ENCODE results near the gene ZRSR2. TPM values are rescaled to one million over a fixed set of nuclear protein-coding genes. Genes with fewer than 3 reads are reported as not detected.

Gene ZRSR2
- total and polyA plus RNA-seq, 10 of the 15 experiments (the other 5 are each of a cell fraction or from before 2014, with no cell fraction given), result 8.8 to 34.1 (median 15.6) TPM

DNA sequence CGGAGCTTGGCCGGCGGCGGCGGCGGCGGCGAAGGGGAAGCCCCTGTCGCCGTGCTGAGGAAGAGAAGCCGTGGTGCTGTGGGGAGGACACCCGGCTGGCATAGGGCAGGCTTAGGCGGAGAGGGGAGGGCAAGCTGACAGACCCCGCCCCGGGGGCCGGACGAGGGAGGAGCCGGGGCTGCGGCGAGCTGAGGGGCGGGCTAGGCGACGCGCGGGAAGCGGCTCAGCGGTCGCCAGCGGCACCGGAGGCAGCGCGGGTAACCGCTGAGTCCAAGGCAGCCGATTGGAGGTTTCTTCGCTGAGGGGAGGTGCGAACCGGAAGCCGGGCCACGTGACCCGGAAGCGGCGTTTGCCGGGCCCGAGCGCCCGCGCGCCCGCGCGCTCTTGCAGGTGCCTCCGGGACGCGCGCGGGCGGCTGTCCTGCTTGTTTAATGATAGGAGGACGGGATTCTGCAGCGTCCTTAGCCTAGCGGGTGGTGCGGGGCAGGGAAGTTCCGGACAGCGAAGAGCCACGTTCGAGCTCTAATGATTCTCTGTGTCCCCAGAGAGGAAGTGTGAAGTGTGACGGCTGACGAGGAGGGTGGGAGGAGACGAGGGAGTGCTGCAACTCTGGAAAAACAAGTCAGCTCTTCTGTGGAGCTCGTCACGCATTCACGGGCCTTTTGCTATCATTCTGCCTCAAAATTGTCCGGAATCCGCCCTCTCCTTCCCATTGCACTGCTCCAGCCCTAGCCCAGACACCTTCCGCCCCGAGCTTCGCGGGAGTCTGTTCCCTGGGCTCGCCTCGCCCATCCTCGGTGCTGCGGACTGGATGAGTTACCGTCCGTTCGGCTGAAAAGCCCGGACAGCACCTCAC lies 64.7 kb downstream of the ZRSR2 start, which contains the start of gene AP1S2 (continued):
- TF ChIP-seq CHD4 (IDR thresholded peaks at IDR 0.05), result no peak
- TF ChIP-seq, protein P1, sequence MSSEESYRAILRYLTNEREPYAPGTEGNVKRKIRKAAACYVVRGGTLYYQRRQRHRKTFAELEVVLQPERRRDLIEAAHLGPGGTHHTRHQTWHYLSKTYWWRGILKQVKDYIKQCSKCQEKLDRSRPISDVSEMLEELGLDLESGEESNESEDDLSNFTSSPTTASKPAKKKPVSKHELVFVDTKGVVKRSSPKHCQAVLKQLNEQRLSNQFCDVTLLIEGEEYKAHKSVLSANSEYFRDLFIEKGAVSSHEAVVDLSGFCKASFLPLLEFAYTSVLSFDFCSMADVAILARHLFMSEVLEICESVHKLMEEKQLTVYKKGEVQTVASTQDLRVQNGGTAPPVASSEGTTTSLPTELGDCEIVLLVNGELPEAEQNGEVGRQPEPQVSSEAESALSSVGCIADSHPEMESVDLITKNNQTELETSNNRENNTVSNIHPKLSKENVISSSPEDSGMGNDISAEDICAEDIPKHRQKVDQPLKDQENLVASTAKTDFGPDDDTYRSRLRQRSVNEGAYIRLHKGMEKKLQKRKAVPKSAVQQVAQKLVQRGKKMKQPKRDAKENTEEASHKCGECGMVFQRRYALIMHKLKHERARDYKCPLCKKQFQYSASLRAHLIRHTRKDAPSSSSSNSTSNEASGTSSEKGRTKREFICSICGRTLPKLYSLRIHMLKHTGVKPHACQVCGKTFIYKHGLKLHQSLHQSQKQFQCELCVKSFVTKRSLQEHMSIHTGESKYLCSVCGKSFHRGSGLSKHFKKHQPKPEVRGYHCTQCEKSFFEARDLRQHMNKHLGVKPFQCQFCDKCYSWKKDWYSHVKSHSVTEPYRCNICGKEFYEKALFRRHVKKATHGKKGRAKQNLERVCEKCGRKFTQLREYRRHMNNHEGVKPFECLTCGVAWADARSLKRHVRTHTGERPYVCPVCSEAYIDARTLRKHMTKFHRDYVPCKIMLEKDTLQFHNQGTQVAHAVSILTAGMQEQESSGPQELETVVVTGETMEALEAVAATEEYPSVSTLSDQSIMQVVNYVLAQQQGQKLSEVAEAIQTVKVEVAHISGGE (CRISPR knock-in tag; IDR thresholded peaks at IDR 0.05), result no peak
- TF ChIP-seq, protein P2, sequence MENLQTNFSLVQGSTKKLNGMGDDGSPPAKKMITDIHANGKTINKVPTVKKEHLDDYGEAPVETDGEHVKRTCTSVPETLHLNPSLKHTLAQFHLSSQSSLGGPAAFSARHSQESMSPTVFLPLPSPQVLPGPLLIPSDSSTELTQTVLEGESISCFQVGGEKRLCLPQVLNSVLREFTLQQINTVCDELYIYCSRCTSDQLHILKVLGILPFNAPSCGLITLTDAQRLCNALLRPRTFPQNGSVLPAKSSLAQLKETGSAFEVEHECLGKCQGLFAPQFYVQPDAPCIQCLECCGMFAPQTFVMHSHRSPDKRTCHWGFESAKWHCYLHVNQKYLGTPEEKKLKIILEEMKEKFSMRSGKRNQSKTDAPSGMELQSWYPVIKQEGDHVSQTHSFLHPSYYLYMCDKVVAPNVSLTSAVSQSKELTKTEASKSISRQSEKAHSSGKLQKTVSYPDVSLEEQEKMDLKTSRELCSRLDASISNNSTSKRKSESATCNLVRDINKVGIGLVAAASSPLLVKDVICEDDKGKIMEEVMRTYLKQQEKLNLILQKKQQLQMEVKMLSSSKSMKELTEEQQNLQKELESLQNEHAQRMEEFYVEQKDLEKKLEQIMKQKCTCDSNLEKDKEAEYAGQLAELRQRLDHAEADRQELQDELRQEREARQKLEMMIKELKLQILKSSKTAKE (IDR thresholded peaks at IDR 0.05; ENCODE audit: low read depth, poor library complexity, severe bottlenecking), result no peak
- TF ChIP-seq HCFC1 (IDR thresholded peaks at IDR 0.05; ENCODE audit: low read length), result no peak
- TF ChIP-seq SMARCA5 (IDR thresholded peaks at IDR 0.05), result no peak
- TF ChIP-seq, protein P3, sequence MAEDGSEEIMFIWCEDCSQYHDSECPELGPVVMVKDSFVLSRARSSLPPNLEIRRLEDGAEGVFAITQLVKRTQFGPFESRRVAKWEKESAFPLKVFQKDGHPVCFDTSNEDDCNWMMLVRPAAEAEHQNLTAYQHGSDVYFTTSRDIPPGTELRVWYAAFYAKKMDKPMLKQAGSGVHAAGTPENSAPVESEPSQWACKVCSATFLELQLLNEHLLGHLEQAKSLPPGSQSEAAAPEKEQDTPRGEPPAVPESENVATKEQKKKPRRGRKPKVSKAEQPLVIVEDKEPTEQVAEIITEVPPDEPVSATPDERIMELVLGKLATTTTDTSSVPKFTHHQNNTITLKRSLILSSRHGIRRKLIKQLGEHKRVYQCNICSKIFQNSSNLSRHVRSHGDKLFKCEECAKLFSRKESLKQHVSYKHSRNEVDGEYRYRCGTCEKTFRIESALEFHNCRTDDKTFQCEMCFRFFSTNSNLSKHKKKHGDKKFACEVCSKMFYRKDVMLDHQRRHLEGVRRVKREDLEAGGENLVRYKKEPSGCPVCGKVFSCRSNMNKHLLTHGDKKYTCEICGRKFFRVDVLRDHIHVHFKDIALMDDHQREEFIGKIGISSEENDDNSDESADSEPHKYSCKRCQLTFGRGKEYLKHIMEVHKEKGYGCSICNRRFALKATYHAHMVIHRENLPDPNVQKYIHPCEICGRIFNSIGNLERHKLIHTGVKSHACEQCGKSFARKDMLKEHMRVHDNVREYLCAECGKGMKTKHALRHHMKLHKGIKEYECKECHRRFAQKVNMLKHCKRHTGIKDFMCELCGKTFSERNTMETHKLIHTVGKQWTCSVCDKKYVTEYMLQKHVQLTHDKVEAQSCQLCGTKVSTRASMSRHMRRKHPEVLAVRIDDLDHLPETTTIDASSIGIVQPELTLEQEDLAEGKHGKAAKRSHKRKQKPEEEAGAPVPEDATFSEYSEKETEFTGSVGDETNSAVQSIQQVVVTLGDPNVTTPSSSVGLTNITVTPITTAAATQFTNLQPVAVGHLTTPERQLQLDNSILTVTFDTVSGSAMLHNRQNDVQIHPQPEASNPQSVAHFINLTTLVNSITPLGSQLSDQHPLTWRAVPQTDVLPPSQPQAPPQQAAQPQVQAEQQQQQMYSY (CRISPR knock-in tag; IDR thresholded peaks at IDR 0.05), result no peak
- 0 out of 2 replicates have a peak, but pooled peaks have one; percentile 19 for TF ChIP-seq CBFB (IDR thresholded peaks at IDR 0.05; ENCODE audit: low read depth)
- no peak for TF ChIP-seq ZNF24 (IDR thresholded peaks at IDR 0.05)
- TF ChIP-seq CREB1 (IDR thresholded peaks at IDR 0.05; ENCODE audit: low read depth), result peak; percentile 76
- TF ChIP-seq, protein P4, sequence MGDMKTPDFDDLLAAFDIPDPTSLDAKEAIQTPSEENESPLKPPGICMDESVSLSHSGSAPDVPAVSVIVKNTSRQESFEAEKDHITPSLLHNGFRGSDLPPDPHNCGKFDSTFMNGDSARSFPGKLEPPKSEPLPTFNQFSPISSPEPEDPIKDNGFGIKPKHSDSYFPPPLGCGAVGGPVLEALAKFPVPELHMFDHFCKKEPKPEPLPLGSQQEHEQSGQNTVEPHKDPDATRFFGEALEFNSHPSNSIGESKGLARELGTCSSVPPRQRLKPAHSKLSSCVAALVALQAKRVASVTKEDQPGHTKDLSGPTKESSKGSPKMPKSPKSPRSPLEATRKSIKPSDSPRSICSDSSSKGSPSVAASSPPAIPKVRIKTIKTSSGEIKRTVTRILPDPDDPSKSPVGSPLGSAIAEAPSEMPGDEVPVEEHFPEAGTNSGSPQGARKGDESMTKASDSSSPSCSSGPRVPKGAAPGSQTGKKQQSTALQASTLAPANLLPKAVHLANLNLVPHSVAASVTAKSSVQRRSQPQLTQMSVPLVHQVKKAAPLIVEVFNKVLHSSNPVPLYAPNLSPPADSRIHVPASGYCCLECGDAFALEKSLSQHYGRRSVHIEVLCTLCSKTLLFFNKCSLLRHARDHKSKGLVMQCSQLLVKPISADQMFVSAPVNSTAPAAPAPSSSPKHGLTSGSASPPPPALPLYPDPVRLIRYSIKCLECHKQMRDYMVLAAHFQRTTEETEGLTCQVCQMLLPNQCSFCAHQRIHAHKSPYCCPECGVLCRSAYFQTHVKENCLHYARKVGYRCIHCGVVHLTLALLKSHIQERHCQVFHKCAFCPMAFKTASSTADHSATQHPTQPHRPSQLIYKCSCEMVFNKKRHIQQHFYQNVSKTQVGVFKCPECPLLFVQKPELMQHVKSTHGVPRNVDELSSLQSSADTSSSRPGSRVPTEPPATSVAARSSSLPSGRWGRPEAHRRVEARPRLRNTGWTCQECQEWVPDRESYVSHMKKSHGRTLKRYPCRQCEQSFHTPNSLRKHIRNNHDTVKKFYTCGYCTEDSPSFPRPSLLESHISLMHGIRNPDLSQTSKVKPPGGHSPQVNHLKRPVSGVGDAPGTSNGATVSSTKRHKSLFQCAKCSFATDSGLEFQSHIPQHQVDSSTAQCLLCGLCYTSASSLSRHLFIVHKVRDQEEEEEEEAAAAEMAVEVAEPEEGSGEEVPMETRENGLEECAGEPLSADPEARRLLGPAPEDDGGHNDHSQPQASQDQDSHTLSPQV (IDR thresholded peaks at IDR 0.05), result no peak
- TF ChIP-seq NFIC (IDR thresholded peaks at IDR 0.05; ENCODE audit: low read depth, low read length), result peak; percentile 49; the same call in 1 of the 2 replicates
- peak; percentile 76 for TF ChIP-seq IKZF1 (conservative IDR thresholded peaks at IDR 0.05)
